GM10248 (cell line): ENCODE measurements around the gene DCAF7.
A peak's percentile ranks its signal among the peaks of the same experiment; 100 is the strongest.

Source experiments
- CTCF ChIA-PET: fragments of 300-600 bp; sonication (Branson Sonifier 250); formaldehyde crosslinking; extraction: SDS; loops from one replicate; lab custom pipeline; 2021; ENCODE audit warnings: antibody characterized with exemption; lab: Yijun Ruan, JAX
- POLR2A ChIA-PET: fragments of 350-650 bp; sonication (Branson Sonifier 250); formaldehyde crosslinking; extraction: SDS; loops from one replicate; lab custom pipeline; 2020; ENCODE audit warnings: antibody characterized with exemption; lab: Yijun Ruan, JAX
- DNase-seq: peaks from one replicate; pipeline ENCODE4 v3.0.0; 2012; ENCODE audit errors: extremely low spot score
- TF ChIP-seq, protein P1 (sequence below): IDR thresholded peaks from 2 replicates; pipeline ENCODE4 v1.5.1; 2012; ENCODE audit warnings: mild to moderate bottlenecking, low read depth; ENCODE audit errors: extremely low read depth, missing control alignments, control extremely low read depth

Gene DCAF7, protein sequence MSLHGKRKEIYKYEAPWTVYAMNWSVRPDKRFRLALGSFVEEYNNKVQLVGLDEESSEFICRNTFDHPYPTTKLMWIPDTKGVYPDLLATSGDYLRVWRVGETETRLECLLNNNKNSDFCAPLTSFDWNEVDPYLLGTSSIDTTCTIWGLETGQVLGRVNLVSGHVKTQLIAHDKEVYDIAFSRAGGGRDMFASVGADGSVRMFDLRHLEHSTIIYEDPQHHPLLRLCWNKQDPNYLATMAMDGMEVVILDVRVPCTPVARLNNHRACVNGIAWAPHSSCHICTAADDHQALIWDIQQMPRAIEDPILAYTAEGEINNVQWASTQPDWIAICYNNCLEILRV

DNA sequence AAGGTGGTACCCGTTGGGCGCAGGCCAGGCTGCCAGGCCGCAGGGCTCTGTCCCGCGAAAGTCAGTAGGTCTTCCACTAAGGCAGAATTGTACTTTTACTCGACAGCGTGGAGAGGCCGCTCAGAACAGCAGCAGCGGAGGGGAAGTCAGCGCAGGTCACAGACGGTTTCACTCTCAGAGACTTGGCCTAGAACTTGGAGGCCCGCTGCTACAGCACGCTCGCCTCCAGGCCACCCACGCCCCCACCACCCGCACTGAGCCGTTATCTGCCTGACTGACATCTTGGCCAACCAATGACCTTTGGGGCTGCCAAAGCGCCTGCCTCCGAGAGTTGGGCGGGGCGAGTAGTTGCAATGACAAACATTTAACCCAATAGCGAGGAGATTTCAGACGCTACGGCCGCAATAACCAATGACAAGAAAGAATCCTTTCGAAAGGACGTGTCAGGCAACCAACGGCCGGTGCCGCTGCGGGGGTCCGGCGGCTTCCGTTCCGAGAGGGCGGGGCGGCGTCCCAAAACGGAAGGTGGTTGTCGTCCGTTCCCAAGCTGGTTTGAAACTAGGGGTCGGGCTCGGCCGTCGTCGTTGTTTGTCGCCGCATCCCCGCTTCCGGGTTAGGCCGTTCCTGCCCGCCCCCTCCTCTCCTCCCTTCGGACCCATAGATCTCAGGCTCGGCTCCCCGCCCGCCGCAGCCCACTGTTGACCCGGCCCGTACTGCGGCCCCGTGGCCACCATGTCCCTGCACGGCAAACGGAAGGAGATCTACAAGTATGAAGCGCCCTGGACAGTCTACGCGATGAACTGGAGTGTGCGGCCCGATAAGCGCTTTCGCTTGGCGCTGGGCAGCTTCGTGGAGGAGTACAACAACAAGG lies at the start of gene DCAF7:
Gene DCAF7, plus strand, starts transcription at position 532 of the 871 bp plus-strand sequence. Its CDS starts 201 bp downstream, at position 733.
- peak; percentile 100 for DNase-seq
- CTCF ChIA-PET: interaction anchor here (1.7 to 2.5 kb wide), 3 partner anchors 62 to 125 kb away, joined by 3 to 8 read pairs (median 6); no protein-coding TSS in a partner anchor
- TF ChIP-seq, protein P1, sequence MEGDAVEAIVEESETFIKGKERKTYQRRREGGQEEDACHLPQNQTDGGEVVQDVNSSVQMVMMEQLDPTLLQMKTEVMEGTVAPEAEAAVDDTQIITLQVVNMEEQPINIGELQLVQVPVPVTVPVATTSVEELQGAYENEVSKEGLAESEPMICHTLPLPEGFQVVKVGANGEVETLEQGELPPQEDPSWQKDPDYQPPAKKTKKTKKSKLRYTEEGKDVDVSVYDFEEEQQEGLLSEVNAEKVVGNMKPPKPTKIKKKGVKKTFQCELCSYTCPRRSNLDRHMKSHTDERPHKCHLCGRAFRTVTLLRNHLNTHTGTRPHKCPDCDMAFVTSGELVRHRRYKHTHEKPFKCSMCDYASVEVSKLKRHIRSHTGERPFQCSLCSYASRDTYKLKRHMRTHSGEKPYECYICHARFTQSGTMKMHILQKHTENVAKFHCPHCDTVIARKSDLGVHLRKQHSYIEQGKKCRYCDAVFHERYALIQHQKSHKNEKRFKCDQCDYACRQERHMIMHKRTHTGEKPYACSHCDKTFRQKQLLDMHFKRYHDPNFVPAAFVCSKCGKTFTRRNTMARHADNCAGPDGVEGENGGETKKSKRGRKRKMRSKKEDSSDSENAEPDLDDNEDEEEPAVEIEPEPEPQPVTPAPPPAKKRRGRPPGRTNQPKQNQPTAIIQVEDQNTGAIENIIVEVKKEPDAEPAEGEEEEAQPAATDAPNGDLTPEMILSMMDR: no peak
- POLR2A ChIA-PET: interaction anchor here (0.6 to 1.7 kb wide), 2 partner anchors 20 to 72 kb away, joined by 3 to 5 read pairs; partner anchors contain the start of gene MAP3K3

DNA sequence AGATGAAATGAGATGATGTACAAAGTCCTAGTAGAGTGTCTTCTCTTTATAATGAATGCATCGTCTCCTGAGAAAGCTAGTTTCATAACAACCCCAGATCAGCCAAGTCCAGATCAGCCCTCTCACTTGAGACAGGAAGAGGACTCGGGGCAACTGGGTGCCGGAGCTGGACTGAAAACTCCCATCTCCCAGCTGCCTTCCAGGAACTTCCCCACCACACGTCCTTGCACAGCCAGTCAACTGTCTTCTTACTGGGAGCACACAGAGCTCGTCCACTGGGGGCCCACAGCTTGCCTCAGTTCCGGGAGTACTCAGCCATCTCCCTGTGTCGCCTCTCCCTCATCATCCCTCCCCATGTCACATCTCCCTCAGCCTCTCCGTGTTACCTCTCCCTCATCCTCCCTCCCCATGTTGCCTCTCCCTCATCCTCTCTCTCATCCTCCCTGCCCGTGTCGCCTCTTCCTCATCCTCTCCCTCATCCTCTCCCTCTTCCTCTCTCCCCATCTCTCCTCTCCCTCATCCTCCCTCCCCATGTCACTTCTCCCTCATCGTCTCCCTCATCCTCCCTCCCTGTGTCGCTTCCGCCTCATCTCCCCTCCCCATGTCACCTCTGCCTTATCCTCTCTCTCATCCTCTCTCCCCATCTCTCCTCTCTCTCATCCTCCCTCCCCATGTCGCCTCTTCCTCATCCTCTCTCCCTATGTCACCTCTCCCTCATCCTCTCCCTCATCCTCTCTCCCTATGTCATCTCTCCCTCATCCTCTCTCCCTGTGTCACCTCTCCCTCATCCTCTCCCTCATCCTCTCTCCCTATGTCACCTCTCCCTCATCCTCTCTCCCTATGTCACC lies 49.5 kb upstream of the DCAF7 start:
- TF ChIP-seq, protein P1: no peak
- ChIA-PET CTCF (interaction anchor here (0.9 kb wide), 1 partner anchor 81 kb away, joined by 3 read pairs; no protein-coding TSS in a partner anchor), POLR2A (no interaction called here)
- no peak for DNase-seq

- ChIA-PET POLR2A (no interaction called here), CTCF (interaction anchor here (0.7 to 2.1 kb wide), 4 partner anchors 24 to 97 kb away, joined by 3 to 7 read pairs (median 4); no protein-coding TSS in a partner anchor)
- DNase-seq: no peak
- TF ChIP-seq, protein P1: no peak
These were observed 47.0 kb upstream of the DCAF7 start for GRCh38 chr17:63503341-63503705.

DNA sequence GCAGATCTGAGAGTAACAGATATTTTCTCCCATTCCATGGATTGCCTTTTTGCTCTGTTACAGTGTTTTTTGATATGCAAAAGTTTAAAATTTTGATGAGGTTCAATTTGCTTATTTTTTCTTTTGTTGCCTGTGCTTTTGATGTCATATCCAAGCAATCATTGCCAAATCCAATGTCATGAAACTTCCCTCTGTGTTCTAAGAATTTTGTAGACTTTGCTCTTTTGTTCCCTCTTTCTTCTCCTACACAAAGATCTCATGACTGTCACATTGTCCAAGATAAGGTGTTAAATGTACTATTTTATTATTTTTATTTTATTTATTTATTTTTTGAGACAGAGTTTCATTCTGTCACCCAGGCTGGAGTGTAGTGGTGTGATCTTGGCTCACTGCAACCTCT lies 46.0 kb upstream of the DCAF7 start:
- TF ChIP-seq, protein P1: no peak
- ChIA-PET POLR2A (no interaction called here), CTCF (no interaction called here)

GRCh38 chr17:63505341-63505740 lies 44.9 kb upstream of the DCAF7 start:
- ChIA-PET CTCF (no interaction called here), POLR2A (no interaction called here)
- DNase-seq: no peak
- TF ChIP-seq, protein P1: no peak

More for the DNA sequence above, 46.0 kb upstream of the DCAF7 start:
- no peak for DNase-seq
